ENCODE data around the gene OPN3. TPM values are rescaled to one million over a fixed set of nuclear protein-coding genes. Genes with fewer than 3 reads are reported as not detected.

The OPN3 gene
- total RNA-seq, 4 donors from 2014 or later = 9.5 to 48.1 (median 14.0) TPM

DNA sequence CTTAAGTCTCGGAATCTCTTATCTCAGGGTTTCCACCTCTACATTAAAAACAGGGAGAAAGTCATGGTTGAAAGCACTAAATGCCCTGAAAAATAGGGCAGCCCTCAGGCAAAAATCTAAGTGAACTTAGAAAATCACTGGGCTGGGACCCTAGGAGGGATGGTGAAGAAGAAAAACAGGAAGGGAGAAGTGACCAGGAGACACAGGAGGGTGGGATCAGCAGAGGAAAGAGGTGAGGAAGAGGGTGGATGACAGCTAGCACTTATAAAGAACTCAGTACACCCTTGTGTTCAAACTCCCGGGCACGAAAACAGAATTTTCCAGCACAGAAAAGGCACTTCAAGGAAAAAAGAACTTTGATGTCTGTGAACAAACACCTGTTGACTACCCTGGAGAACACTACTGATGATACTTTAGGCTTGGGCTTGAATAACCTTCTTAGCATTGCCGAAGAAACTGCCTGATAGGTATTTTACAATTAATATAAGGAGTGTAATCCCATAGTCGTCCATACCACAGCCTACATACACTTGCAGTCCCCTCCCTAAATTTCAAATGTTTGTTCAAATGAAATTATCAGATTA is 2.0 kb downstream of the OPN3 start:
- TF ChIP-seq, protein P1, sequence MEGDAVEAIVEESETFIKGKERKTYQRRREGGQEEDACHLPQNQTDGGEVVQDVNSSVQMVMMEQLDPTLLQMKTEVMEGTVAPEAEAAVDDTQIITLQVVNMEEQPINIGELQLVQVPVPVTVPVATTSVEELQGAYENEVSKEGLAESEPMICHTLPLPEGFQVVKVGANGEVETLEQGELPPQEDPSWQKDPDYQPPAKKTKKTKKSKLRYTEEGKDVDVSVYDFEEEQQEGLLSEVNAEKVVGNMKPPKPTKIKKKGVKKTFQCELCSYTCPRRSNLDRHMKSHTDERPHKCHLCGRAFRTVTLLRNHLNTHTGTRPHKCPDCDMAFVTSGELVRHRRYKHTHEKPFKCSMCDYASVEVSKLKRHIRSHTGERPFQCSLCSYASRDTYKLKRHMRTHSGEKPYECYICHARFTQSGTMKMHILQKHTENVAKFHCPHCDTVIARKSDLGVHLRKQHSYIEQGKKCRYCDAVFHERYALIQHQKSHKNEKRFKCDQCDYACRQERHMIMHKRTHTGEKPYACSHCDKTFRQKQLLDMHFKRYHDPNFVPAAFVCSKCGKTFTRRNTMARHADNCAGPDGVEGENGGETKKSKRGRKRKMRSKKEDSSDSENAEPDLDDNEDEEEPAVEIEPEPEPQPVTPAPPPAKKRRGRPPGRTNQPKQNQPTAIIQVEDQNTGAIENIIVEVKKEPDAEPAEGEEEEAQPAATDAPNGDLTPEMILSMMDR (IDR thresholded peaks at IDR 0.05; ENCODE audit: low read depth) = no peak

DNA sequence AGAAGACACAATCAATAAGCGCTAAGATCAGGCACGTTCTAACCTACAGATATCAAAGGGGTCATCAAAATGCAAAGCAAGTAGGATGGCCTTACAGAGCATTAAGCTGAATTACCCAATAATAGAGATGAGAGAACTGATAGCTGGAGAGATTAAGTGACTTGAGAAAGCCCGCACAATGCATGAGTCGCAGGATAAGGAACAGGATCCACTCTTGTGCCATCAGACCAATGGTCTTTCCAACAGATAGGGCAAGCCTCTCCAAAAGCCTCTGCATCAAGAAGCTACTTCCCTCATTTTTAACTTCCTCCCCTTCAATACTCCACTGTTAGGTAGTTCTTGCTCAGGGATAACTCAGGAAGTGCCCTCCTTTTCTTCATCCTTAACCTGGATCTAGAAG is 2.6 kb downstream of the OPN3 start:
- TF ChIP-seq, protein P1 (IDR thresholded peaks at IDR 0.05; ENCODE audit: low read depth) = no peak

DNA sequence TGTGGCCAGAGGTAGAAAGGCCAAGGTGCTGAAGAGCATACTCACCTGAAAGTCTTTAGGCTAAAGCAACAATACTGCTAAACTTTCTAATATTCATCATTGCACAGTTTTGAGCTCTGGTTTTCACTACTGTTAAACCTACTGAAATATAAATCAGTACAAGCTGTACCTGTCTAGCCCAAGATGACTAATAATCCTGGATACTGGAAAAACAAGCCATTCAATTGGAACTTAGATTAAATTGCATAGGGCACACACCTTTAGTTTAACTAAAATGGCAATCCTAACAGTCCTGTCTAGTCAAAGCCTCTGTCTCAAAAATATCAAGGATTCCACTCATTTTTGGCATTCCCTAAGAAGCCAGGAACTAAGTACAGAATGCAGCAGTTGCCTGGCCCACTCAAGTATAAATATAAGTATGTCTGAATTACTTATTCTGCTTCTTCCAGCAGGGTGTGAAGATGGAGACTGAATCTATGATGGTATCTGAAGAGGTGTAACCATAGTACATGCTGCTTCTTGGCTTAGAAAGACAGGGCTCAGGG is 3.1 kb downstream of the OPN3 start:
- TF ChIP-seq, protein P1 (IDR thresholded peaks at IDR 0.05; ENCODE audit: low read depth) = no peak

DNA sequence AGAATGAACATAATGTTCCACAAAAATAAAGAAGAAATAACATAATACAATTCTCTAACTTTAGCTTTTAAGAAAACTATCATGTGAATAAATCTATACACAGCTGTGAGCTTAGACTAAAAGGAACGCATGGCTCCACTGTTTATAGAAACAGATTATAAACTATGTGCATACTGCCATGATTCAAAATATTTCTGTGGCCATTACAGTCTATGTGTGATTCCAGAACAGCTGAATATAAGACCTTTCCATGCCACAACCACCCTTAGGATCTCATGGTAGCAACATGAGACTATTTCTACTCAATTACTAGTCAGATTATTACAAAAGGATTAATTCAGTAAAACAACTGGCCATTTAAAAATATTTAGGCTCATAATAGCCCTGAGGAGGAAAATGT is 3.9 kb downstream of the OPN3 start:
- TF ChIP-seq, protein P1 (IDR thresholded peaks at IDR 0.05; ENCODE audit: low read depth) = no peak

DNA sequence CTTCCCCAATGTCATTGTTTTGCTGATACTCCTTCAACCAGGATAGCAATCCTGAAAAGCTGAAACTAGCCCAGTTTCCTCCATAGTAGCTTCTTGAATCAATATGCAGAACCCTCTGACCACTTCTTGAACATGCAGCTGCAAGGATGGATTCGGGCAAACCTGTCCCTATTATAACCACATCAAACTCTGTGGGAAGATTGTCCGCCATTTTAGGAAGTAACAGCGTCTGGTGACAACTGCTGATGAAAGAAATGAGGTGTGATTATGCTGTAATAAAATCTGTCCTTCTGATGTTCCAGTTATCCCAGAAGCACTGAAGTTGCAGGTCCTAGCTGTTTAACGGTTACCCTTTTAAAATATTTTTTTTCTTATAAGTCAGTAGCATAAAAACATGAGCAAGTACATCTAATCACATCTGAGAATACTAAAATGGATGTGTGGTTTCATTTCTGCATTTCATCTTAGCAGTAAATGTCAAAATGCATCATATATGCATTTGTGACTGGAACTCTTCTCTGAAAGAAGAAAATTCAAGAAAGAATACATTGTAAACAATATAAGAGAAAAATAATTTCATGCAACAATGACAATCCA is 4.5 kb downstream of the OPN3 start:
- TF ChIP-seq, protein P1 (IDR thresholded peaks at IDR 0.05; ENCODE audit: low read depth) = no peak

DNA sequence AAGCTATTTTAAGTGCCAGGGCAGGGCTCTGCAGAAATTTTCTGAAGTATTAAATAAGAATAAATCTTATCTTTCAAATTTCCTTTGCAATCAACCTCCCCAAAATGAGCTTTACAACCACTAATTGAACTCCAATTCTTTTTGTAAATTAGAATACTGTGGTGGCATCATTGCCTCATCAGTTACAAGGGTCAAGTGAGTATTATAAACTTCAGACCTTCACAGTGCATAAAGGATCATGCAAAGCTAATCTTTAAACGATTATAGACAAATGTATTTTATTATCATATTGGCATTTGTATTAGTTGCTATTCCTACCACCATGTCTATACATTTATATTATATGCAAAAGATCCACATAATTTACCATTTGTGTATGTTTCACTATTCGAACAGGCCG is 7.2 kb downstream of the OPN3 start:
- TF ChIP-seq, protein P1 (IDR thresholded peaks at IDR 0.05; ENCODE audit: low read depth) = no peak

DNA sequence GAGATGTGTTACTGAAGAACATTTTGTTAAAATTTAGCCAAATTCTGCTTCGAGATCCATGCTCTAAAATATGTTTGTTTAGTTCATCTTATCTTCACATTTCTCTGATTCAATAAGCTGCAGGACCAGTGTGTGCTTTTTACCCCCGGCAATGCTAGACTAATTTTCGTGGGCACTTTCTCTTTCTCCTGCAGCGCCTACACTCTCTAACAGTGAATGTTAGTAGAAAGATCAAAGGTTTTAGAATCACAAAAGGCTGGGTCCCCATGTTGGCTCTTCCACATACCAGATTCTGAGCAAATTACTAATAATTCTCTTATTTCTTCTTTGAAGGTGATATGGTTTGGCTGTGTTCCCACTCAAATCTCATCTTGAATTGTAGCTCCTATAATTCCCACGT is 8.5 kb downstream of the OPN3 start:
- TF ChIP-seq, protein P1 (IDR thresholded peaks at IDR 0.05; ENCODE audit: low read depth) = no peak

All from subcutaneous adipose tissue (tissue), 4 donors.